ENCODE measurements around the gene H2AZ1. TPM values are rescaled to one million over a fixed set of nuclear protein-coding genes. Genes with fewer than 3 reads are reported as not detected.
A peak's percentile ranks its signal among the peaks of the same experiment; 100 is the strongest.

H2AZ1 gene
- total and polyA plus RNA-seq, 9 of the 15 experiments (the other 6 are each of a cell fraction or from before 2014, with no cell fraction given), result 605 to 4,380 (median 768) TPM

GRCh38 chr4:99946356-99947189 lies 3.5 kb downstream of the H2AZ1 start, which contains the start of gene DNAJB14 (continued):
- TF ChIP-seq ZNF639 (CRISPR knock-in tag; conservative IDR thresholded peaks at IDR 0.05 in 1 of 2, IDR thresholded peaks at IDR 0.05 in 1 of 2) (peak in 1 of 2 experiments; percentile 93; a peak in 2 of 4 replicates), SMAD4 (CRISPR knock-in tag; conservative IDR thresholded peaks at IDR 0.05) (peak; percentile 72), FIP1L1 (IDR thresholded peaks at IDR 0.05; ENCODE audit: low read depth, low read length, poor library complexity, severe bottlenecking) (peak; percentile 99), AFF1 (IDR thresholded peaks at IDR 0.05; ENCODE audit: low read depth in 1 of 2, partially characterized antibody in 2 of 2) (no peak), ZNF134 (CRISPR knock-in tag; conservative IDR thresholded peaks at IDR 0.05) (0 out of 2 replicates have a peak, but pooled peaks have one; percentile 15), ZNF830 (CRISPR knock-in tag; IDR thresholded peaks at IDR 0.05) (peak; percentile 80; the same call in 1 of the 2 replicates), PKNOX1 (IDR thresholded peaks at IDR 0.05) (peak; percentile 50; the same call in 1 of the 2 replicates), POLR2G (IDR thresholded peaks at IDR 0.05; ENCODE audit: low read depth, low read length) (peak; percentile 93), YY1 (IDR thresholded peaks at IDR 0.05; ENCODE audit: borderline replicate concordance in 1 of 3, control insufficient read depth in 1 of 3, extremely low read depth in 1 of 3, insufficient read depth in 3 of 3, insufficient read length in 1 of 3, insufficient replicate concordance in 2 of 3, low read depth in 1 of 3, low read length in 2 of 3) (peak in 1 of 3 experiments; percentile 62), CCNT2 (IDR thresholded peaks at IDR 0.05; ENCODE audit: borderline replicate concordance, extremely low read depth, insufficient read length, low read depth, low read length) (peak; percentile 91), TOE1 (IDR thresholded peaks at IDR 0.05; ENCODE audit: borderline replicate concordance) (no peak), TOE1 (CRISPR knock-in tag; IDR thresholded peaks at IDR 0.05; ENCODE audit: borderline replicate concordance, low read depth) (0 out of 2 replicates have a peak, but pooled peaks have one; percentile 53), NFIC (IDR thresholded peaks at IDR 0.05) (no peak), CTCF (IDR thresholded peaks at IDR 0.05 in 2 of 3, conservative IDR thresholded peaks at IDR 0.05 in 1 of 3; ENCODE audit: insufficient read depth in 2 of 3, low read depth in 1 of 3, low read length in 3 of 3) (0 out of 6 replicates have a peak, but pooled peaks of 1 of the 3 experiments have one; percentile 3), CGGBP1 (CRISPR knock-in tag; IDR thresholded peaks at IDR 0.05) (no peak)

All from K562 (cell line).